ENCODE data around the gene CASP2.

Gene CASP2

DNA sequence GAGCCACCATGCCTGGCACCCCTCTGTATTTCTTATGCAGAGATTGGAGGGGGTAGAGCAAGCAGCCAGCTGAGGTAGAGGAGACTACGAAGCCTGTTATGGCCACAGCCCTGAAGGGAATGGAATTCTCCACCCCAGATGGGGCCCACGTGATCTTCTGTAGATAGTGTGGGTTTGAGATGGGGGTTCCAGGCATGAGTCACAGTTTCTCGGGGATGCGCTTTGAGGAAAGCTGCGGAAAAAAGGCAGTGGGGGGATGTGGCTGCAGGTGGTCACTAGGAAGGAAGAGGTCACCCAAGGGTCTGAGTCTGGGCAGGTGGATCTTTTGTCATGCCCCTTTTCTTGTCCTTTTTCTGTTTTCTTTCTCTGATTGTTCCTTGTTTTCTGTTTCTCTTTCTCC, 62.9 kb downstream of the CASP2 start:
- TF ChIP-seq, protein P1, sequence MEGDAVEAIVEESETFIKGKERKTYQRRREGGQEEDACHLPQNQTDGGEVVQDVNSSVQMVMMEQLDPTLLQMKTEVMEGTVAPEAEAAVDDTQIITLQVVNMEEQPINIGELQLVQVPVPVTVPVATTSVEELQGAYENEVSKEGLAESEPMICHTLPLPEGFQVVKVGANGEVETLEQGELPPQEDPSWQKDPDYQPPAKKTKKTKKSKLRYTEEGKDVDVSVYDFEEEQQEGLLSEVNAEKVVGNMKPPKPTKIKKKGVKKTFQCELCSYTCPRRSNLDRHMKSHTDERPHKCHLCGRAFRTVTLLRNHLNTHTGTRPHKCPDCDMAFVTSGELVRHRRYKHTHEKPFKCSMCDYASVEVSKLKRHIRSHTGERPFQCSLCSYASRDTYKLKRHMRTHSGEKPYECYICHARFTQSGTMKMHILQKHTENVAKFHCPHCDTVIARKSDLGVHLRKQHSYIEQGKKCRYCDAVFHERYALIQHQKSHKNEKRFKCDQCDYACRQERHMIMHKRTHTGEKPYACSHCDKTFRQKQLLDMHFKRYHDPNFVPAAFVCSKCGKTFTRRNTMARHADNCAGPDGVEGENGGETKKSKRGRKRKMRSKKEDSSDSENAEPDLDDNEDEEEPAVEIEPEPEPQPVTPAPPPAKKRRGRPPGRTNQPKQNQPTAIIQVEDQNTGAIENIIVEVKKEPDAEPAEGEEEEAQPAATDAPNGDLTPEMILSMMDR (IDR thresholded peaks at IDR 0.05; ENCODE audit: low read depth, low read length, missing control alignments), result no peak
- DNase-seq (ENCODE audit: low read depth), result no peak
- no peak overlapping the region for H3K4me3 ChIP-seq (ENCODE audit: low read depth, low read length)
- in situ Hi-C loops (cut with HindIII; ENCODE audit: low sequenced_read_pairs), result no loop called here

DNA sequence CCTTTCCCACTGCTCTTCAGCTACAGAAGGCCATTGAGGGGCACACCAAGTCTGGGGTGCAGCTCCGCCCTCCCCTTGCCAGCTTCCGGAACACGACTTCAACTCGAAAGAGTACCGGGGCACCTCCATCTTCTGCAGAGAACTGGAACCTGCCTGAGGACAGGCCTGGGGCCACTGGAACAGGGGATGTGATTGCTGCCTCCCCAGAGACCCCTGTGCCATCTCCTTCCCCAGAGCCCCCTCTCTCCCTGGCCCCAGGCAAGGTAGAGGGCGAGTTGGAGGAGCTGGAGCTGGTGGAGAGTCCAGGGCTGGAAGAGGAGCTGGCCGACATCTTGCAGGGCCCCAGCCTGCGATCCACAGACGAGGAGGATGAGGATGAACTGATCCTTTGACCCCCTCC, 63.4 kb downstream of the CASP2 start:
- TF ChIP-seq, protein P1 (IDR thresholded peaks at IDR 0.05; ENCODE audit: low read depth, low read length, missing control alignments), result no peak
- DNase-seq (ENCODE audit: low read depth), result no peak
- H3K4me3 ChIP-seq (ENCODE audit: low read depth, low read length), result no peak overlapping the region
- in situ Hi-C loops (cut with HindIII; ENCODE audit: low sequenced_read_pairs), result no loop called here

DNA sequence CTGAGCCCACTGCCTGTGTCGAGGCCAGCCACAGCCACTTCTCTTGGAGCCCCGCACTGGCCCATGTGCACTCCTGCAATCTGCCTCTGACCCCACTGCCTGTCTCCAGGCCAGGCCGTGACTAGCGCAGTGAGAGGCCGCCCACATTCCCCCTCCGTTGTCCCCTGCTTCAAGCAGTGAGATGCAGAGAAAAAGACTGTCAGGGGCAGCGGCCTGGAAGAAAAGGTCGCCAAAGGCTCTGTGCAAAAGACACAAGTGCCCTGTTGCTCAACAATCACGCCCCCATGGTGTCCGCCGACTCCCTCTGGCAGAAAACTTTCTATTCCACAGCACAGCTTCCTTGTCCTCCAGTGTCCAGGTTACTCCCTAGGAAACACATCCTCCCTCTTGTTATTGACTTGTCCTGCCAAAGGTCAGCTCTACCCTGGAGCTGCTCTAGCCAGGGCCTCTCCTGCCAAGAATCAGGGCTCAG, 64.4 kb downstream of the CASP2 start:
- no peak overlapping the region for H3K4me3 ChIP-seq (ENCODE audit: low read depth, low read length)
- in situ Hi-C loops (cut with HindIII; ENCODE audit: low sequenced_read_pairs), result no loop called here
- no peak for DNase-seq (ENCODE audit: low read depth)
- TF ChIP-seq, protein P1 (IDR thresholded peaks at IDR 0.05; ENCODE audit: low read depth, low read length, missing control alignments), result no peak

DNA sequence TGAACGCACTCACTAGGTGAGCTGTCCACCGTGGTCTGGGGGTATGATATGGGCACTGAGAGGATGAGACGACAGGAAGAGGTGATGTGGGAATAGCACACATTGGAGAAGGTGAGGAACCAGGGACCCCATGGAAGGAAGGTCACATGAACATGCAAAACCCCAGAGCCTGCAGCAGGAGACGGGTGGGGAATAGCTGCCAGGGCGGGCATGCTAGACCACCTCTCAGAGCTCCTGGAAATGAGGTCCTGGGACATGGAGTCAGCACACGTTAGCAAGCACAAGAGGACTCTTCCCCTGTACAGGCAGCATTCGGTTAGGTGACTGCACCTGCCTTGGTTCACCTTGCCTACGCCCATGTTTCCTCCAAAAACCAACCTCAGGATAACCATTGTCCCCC, 66.2 kb downstream of the CASP2 start:
- no peak overlapping the region for H3K4me3 ChIP-seq (ENCODE audit: low read depth, low read length)
- in situ Hi-C loops (cut with HindIII; ENCODE audit: low sequenced_read_pairs), result no loop called here
- DNase-seq (ENCODE audit: low read depth), result no peak
- TF ChIP-seq, protein P1 (IDR thresholded peaks at IDR 0.05; ENCODE audit: low read depth, low read length, missing control alignments), result no peak

DNA sequence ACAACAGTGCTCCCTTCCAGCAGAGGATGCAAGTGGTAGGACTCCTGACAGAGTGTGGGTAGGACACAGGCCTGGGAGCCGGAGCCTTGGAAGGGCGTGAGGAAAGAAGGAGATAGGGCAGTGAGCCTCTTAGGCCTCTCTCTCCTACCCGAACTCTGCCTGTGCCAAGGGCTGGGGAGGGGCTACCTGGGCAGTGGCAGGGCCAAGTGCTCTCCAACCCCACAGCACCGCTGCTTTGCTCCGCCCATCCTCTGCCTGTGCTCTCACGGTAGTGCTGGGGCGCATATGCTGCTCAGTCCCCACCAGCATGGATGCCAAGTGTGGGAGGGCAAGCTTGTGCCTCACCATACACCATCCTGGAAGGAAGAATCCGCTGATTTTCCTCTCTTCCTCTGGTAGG, 66.8 kb downstream of the CASP2 start:
- TF ChIP-seq, protein P1 (IDR thresholded peaks at IDR 0.05; ENCODE audit: low read depth, low read length, missing control alignments), result no peak
- no peak overlapping the region for H3K4me3 ChIP-seq (ENCODE audit: low read depth, low read length)
- in situ Hi-C loops (cut with HindIII; ENCODE audit: low sequenced_read_pairs), result no loop called here

DNA sequence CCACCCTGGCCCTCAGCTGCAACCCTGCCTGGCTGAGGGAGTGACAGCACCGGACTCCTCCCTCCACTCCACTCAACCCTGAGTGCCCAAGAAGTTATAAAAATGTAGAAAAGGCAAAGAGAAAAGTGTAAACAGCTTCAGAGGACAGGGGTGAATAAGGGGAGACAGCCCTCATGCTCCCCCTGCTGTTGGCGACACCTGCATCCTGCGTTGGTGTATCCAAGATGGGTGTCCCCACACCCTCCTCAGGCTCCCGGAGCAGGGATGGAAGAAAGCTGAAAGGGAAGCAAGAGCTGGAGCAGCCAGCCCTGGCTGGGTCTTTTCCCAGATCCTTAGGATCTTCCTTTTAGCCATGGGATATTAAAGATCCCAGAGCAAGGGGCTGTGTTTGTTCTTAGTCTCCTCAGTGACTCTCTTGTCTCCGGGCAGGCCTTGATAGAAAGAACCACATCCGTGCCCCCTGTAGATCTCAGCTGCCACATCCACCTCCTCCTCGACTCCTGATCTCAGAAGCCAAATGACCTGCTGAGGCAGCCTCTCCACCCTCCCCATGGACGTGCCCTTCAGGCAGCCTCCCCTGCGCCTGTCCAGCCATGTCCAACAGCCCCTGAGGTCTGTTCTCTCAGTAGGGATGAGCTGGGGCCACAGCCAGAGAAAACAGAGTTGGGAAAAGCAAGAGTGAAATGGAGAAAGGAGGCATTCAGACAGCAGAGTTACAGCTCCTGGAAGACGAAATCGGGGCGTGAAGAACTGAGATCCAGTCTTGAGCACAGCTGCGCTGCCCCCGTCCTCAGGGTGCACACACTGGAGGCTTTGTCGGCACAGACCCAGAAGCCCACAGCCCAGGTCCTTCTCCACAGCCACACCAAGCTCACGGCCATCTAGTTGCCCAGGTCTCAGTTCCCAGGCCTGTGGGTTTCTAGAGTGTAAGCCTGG, 67.6 kb downstream of the CASP2 start:
- H3K4me3 ChIP-seq (ENCODE audit: low read depth, low read length), result no peak overlapping the region
- in situ Hi-C loops (cut with HindIII; ENCODE audit: low sequenced_read_pairs), result no loop called here
- TF ChIP-seq, protein P1 (IDR thresholded peaks at IDR 0.05; ENCODE audit: low read depth, low read length, missing control alignments), result no peak
- no peak for DNase-seq (ENCODE audit: low read depth)

More for the DNA sequence above, 66.8 kb downstream of the CASP2 start:
- no peak for DNase-seq (ENCODE audit: low read depth)
